Measurements from ENCODE around the gene RPIA. TPM values are rescaled to one million over a fixed set of nuclear protein-coding genes. Genes with fewer than 3 reads are reported as not detected.
"Not testable (repeated sequence)": the region's sequence is repeated elsewhere in the genome, so short reads cannot be mapped to it uniquely, and the experiment has no call there.

Gene RPIA
- total and polyA plus RNA-seq, 8 donors, result 16.0 to 35.2 (median 31.9) TPM

DNA sequence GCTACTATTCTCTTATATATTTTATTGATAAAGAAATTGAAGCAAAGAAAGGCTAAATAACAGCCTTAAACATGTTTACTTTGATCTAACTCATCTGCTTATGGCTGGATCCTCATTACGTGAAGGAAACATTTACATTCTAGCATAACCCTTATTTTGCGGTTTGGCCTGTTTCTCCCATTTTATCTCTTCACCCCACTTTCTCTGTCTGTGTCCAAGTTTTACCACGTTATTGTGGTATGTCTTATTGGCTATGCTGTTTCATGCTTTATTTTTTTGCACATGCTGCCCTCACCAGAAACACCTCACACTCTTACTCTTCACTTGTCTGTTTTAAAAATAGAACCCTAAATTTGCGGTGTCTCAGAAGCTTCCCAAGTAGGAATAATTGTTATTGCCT lies 78.5 kb downstream of the RPIA start:
- Histone ChIP-seq H3K27me3 (peaks cover 13 to 25% of the 10 kb centered on the region in 2 donors), H3K4me3 (no peak overlapping the region), H3K27ac (no peak overlapping the region), H3K9me3 (no peaks in the 10 kb centered on the region), H3K4me1 (peaks cover 5 to 7% of the 10 kb centered on the region in 2 donors), H3K36me3 (no peaks in the 10 kb centered on the region)
- ATAC-seq, result no peak
- no peak for DNase-seq
- intact Hi-C loops (cut with DNase I), result no loop called here
- TF ChIP-seq, protein P1, sequence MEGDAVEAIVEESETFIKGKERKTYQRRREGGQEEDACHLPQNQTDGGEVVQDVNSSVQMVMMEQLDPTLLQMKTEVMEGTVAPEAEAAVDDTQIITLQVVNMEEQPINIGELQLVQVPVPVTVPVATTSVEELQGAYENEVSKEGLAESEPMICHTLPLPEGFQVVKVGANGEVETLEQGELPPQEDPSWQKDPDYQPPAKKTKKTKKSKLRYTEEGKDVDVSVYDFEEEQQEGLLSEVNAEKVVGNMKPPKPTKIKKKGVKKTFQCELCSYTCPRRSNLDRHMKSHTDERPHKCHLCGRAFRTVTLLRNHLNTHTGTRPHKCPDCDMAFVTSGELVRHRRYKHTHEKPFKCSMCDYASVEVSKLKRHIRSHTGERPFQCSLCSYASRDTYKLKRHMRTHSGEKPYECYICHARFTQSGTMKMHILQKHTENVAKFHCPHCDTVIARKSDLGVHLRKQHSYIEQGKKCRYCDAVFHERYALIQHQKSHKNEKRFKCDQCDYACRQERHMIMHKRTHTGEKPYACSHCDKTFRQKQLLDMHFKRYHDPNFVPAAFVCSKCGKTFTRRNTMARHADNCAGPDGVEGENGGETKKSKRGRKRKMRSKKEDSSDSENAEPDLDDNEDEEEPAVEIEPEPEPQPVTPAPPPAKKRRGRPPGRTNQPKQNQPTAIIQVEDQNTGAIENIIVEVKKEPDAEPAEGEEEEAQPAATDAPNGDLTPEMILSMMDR (IDR thresholded peaks at IDR 0.05), result no peak

DNA sequence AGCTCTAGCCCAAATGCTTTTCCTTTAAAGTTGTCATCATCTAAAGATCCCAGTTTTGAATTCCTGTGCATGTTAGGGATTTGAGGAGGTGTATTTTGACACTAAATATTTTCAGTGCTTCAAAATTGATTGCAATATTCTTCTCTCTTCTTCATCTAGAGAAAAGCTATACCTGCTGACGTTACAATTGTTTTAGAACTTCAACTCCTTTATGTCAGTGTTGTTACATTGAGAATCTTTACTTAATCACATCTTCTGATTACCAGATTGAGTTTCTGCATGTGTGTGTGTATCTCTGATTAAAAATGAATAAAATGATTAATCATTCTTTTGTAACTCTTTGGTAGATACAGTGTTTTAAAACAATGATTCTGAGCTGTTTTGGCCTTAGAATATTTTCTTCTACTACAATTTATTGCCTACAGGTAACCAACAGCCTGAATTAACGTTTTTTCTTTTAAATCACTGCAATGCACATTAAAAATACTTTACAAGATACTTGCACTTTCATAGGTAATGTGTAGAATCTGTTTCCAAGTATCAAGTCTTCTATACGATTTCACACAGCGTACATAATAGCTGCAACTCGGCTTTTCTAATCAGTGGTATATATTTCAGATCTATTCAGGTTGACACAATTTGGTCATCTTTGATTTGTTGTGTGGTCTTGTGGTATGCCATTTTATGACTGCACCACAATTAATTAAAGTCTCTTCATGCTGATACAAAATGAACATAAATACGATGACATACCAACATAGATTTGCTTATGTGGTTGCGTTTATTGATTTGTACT lies 82.0 kb downstream of the RPIA start:
- H3K36me3 ChIP-seq; H3K4me1 ChIP-seq; H3K9me3 ChIP-seq; H3K27me3 ChIP-seq; ATAC-seq; DNase-seq; H3K4me3 ChIP-seq; intact Hi-C loops (cut with DNase I); H3K27ac ChIP-seq: not testable (repeated sequence)

DNA sequence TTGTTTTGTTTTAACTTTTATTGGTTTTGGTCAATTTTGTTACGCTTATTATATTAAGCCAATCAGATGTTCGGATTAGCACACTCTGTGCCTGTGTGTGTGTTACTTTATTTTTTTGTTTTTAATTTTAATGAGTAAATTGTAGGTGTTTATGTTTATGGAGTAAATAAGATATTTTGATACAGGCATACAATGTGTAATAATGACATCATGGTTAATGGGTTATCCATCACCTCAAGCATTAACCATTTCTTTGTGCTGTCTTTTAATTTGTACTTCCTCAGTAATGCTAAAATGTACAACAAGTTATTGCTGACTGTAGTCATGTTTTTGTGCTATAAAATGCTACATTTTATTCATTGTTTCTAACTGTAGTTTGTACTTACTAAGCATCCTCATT lies 97.7 kb downstream of the RPIA start:
- H3K27me3 ChIP-seq; H3K4me3 ChIP-seq; H3K4me1 ChIP-seq; ATAC-seq; intact Hi-C loops (cut with DNase I); H3K27ac ChIP-seq; H3K9me3 ChIP-seq; H3K36me3 ChIP-seq; DNase-seq: not testable (repeated sequence)

DNA sequence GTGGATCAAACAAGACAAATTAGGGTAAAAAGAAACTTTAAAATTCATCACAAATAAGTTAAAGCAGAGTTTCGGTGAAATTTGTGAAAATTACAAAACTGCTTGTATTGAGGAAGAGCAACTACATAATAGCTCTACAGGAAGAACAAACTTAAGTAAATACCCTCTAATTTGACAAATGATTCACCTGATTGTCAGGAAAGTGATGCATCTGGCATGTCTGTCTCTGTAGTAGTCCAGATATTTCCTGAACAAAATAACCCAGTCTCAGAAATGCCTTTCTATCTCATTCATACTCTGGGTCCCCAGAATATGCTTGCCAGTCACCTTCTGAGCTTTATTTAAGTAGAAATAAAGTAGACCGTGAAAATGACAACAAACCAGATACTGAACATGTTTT lies 104.5 kb downstream of the RPIA start:
- DNase-seq; H3K4me3 ChIP-seq; ATAC-seq; H3K27ac ChIP-seq; H3K9me3 ChIP-seq; H3K27me3 ChIP-seq; H3K36me3 ChIP-seq; intact Hi-C loops (cut with DNase I); H3K4me1 ChIP-seq: not testable (repeated sequence)

DNA sequence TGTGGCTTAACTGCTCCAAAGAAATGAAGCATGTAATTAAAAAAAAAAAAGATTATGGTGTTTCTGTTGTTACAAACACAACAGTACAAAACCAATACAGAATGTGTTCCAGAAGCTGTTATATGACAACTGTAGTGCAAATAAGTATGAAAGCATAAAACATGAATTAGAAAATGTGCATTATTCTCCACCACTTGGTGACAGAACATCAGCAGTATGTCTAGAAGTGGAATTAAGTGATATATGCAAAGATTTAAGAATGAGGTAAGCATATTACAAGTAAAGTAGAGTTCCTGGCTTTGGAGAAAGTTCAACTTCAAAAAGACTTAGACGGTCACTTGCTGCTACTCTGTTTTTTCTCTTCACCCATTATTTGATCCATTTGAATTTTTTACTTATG lies 105.0 kb downstream of the RPIA start:
- intact Hi-C loops (cut with DNase I); H3K27ac ChIP-seq; H3K4me3 ChIP-seq; DNase-seq; H3K4me1 ChIP-seq; ATAC-seq; H3K36me3 ChIP-seq; H3K9me3 ChIP-seq; H3K27me3 ChIP-seq: not testable (repeated sequence)

DNA sequence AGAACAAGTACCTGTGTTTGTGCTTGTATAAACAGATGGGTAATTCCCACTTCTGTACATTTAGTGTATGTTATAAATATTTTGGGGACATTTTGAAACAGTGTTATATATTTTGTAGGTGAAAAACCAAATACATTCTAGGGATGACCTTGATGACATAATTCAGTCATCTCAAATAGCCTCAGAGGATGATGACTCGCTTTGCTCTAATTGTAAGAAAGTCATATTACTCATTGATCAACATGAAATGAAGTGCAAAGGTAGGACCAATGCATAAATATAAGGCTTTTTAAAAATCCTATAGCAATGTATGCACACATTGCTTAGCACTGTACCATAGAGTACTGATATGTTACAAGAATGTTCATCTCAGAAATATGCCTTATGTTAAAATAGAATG lies 105.7 kb downstream of the RPIA start:
- H3K27me3 ChIP-seq; DNase-seq; H3K4me3 ChIP-seq; intact Hi-C loops (cut with DNase I); H3K9me3 ChIP-seq; H3K27ac ChIP-seq; H3K36me3 ChIP-seq; H3K4me1 ChIP-seq; ATAC-seq: not testable (repeated sequence)

Other genes with a start within 250 kb of the RPIA start
- not detected for gene FOXI3, start 239.0 kb upstream of the RPIA start, total RNA-seq
- gene FOXI3, start 239.0 kb upstream of the RPIA start, polyA plus RNA-seq (ENCODE audit: insufficient read length in 6 of 6), result under 1 TPM in 3 of 6 donors, not detected in 3; 0.07 to 0.08 (median 0.07) TPM
- 10 to 100 TPM; 27.1 to 29.0 TPM for gene EIF2AK3, start 64.2 kb upstream of the RPIA start, total RNA-seq
- gene EIF2AK3, start 64.2 kb upstream of the RPIA start, polyA plus RNA-seq (ENCODE audit: insufficient read length in 6 of 6), result 10 to 100 TPM; 23.5 to 31.2 (median 28.2) TPM

Data from left lung (tissue), 10 donors.